GM19463 (cell line): ENCODE data around the gene GALNT13.
"Not testable (repeated sequence)": the region's sequence is repeated elsewhere in the genome, so short reads cannot be mapped to it uniquely, and the experiment has no call there.

Experiments
- ATAC-seq: cut with Tn5 transposase; IDR thresholded peaks from one replicate; pipeline ENCODE4 v1.9.1; 2021; ENCODE audit warnings: mild to moderate bottlenecking, moderate library complexity; ENCODE audit not compliant: unreplicated experiment

GALNT13 gene

GRCh38 chr2:154459286-154459685, 587.6 kb downstream of the GALNT13 start:
- ATAC-seq, result no peak

DNA sequence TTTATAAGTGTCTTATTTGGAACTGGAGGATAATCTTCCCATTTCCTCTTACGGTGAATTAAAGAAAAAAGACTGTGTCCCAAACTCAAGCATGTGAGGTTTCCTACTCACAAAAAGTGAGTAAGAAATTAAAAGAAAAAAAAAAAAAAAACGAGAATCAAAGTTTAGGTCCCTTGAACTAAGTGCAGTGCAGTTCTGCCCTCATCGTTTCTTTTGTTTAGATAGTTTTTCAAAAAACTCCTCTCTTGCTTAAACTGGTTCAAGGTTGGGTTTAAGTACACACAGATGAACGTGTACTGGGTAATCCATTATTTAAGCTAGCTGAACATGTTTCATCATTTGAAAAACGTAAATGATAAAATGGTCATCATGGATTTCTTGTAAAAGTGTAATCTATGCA, 590.9 kb downstream of the GALNT13 start:
- no peak for ATAC-seq

DNA sequence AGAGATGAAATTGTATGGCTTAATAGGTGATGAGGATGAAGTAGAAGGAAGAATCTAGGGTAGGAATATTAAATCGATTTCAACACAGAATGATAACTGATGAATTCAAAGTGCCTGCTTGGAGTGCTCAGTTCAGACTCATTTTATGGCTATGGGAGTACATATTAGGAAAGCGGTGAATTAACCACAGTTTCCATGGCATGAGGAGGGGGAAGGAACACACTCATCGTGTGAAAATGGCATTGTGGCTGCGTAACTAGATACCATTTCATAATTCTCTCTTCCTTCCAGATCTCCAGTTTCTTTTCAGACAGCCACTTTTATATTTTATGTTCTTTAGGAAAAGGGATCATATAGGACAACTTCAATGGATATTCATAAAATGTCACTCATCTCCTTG, 594.5 kb downstream of the GALNT13 start:
- no peak for ATAC-seq

DNA sequence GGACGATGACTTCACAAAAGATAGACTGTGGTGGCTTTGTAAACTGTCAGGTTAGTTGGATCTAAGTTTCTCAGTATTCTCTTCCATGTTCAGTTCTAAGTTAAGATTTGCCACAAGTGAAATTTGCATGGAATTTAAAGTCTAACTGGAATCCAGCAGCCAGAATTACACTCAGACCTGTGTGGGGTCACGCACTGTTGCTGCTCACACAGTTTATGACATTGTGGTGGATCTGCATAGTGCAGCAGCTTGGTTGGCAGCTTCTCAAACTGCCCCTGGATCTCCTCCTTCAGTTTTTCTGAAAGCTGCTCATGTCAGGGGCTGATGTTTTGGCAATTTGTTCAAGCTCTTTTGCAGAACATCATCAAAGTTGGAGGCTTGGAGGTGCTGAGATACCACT, 598.7 kb downstream of the GALNT13 start:
- no peak for ATAC-seq

DNA sequence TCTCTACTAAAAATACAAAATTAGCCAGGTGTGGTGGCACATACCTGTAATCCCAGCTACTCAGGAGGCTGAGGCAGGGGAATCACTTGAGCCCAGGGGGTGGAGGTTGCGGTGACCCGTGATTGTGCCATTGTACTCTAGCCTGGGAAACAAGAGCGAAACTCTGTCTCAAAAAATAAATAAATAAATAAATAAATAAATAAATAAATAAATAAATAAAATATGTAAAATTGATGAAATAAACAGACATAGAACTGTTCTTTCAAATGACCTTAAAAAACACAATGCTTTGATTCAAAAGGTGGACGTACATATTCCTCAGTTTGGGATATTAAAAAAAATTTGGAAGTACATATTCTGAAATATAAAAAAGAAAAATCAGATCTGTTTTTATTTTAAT, 599.8 kb downstream of the GALNT13 start:
- ATAC-seq, result not testable (repeated sequence)

GRCh38 chr2:154477319-154477718, 605.6 kb downstream of the GALNT13 start:
- no peak for ATAC-seq

- ATAC-seq, result no peak
Observed at GRCh38 chr2:154480521-154480920, 608.8 kb downstream of the GALNT13 start.

DNA sequence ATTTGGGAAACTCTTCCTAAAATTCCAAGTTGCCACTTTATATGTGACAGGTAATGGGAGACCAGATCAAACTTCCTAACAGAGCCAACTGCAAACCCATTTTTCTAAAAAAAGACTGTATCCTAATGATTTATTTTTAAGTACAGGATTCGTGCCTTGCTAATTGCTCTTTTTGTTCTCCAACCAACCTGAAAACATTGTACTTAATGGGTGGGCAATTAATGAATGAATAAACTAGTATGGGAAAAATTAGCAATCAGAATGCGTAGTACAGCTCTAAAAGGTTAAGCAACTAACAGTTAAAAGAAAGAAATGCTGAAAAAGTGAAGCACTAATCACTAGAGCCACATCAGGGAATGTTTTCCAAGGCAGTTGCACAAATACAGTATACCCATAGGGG, 609.6 kb downstream of the GALNT13 start:
- no peak for ATAC-seq

DNA sequence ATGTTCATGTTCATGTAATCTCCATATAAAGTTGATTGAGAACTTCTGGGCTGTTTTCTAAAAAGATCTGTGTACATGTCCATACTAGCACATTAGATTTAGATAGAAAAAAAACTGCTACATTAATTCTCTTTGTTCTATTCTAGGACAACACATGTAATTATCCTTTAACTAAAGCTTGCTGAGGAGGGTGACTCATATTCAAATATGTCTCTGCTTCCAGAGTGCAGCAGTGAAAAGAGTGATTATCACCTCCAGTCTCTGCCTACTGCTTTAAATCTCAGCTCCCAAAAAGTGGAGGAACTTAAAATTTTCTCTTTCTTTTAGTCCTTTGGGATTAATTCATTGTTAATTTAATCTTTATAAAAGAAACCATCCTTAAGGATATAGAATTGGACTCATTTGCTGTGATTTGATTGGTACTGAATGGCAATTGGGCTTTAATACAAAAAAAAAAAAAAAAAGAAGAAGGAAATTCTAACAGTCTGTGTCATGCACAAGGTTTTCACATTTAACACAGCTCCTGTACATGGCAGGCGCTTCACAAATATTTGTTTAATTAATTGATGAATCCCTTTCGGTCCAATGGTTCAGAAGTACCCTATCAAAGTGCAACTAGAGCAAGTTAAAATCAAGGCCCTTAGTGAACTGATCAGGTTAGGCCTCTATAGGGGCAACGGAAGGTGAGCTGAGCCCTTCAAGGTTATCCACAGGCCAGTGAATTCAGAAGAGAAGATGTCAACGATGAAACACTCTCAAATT, 612.8 kb downstream of the GALNT13 start:
- ATAC-seq, result peak; percentile 70

GRCh38 chr2:154488801-154489200, 617.1 kb downstream of the GALNT13 start:
- no peak for ATAC-seq

DNA sequence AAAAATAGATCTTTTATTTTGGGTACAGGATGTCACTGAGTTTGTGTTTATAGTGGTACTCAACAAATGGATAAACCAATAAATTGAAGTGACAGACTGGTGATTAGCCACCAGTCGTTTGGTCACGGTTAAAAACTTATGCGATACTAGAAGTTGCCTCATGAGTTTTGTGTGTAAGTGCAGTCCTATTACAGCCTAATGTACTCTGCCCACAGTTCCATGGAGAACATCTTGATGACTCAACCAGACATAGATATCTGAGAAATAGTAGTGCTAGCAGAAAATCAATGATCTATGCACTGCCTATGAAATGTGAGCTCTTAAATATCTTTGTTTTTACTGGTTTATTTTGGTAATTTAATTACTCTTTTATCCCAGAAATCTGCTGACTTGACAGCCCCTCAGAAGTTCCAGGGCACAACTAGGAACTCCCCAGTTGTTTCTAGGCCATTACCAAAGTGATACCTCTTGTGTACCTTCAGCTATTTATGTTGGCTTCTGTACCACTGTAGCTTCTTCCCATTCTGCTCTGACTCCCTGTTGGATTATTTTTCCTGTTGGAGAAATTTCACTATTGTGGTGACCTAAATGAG, 617.6 kb downstream of the GALNT13 start:
- no peak for ATAC-seq

- no peak for ATAC-seq
Observed at GRCh38 chr2:154490530-154490929, 618.8 kb downstream of the GALNT13 start.

DNA sequence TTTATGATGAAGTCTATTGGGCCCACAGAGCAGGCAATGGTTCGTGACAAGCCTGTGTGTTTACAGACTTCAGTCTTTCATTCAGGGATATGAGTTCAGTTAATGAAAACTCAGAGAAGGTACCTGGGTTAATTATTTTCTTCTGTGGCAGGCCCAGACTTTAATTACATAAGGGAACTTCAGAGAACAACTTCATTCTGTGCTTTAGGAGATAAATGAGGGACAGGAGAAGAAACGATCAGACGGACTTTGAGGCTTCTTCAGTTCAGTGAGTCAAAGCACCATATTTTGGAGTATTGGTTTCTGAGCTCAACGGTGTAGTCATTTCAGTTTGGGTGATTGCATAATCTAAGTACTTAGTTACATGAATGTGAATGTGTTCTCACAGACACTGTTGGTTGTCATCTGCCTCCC, 623.7 kb downstream of the GALNT13 start:
- peak; percentile 64 for ATAC-seq

DNA sequence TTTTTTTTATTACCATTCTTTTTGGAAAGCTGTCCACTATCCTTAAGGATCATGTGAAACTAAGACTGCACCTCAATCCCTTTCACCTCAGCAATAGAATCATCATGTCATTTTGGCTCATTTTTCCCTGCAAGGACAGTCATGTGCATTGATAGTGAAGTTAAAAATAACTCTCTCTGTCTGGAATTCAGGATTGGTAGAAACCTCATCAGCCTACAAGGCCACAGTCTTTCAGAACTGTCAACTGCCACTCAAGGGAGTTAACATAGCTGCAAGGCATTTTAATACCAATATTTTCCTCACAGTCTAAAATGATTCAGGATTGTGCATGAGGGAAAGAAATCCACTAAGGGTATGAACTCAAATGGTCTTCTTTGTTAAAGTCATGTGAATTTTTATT, 625.3 kb downstream of the GALNT13 start:
- ATAC-seq, result no peak
